ENCODE measurements around the gene SLC48A1. TPM values are rescaled to one million over a fixed set of nuclear protein-coding genes. Genes with fewer than 3 reads are reported as not detected.

SLC48A1 gene
- total and polyA plus RNA-seq, 4 donors = 6.1 to 15.4 (median 9.3) TPM

DNA sequence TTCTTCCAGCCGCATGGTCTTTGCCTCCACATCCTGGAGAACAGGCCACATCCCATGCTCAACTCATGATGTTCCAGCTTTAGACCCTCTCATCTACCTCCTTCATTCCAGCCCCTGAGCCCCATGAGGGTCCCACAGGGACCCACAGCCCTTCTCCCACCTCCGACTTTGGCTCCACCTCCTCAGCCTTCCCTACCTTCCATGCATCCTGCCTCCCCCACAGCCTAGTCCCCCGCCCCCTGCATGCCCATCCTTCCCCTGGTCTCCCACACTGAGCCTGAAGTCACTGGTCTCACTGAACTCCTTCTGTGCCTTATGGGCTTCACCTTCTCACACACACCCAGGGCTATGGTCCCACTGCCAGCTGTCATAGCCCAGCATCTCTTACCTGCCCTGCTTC, 24.1 kb upstream of the SLC48A1 start:
- 95% methylated on average over 3 of the region's 3 CpGs for WGBS
- Histone ChIP-seq H3K4me1 (ENCODE audit: control insufficient read depth in 4 of 4, insufficient read depth in 4 of 4, low read length in 3 of 4) (no peaks in the 10 kb centered on the region), H3K36me3 (ENCODE audit: control insufficient read depth in 4 of 4, insufficient read depth in 3 of 4, low read depth in 1 of 4, low read length in 3 of 4) (no peaks in the 10 kb centered on the region)

DNA sequence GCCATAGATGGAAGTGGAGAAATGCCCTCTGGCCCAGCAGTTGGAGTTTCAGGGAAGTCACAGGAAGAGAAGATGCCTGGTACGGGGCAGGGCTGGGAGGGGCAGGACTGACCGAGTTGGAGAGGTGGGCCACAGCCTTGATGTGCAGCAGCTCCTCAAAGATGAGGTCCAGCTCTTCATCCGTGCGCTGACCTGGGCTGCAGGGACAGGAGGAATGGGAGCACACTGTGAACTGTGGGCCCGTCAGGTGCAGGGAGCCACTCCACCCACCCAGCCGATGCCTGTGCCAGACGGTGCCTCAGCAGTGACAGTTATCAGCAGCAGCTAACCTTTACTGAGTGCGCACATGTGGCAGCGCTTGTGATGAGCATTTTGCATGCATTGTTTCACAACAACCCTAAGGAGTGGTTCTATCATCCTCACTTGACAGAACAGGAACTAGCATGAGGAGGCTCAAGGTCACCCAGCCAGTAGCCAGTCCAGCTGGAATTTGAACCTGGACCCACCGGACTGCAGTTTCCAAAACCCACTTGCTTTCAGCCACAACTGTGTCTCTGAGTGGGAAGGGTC, 22.7 kb upstream of the SLC48A1 start:
- no peaks in the 10 kb centered on the region for H3K4me1 ChIP-seq (ENCODE audit: control insufficient read depth in 4 of 4, insufficient read depth in 4 of 4, low read length in 3 of 4)
- 82% methylated on average over 10 of the region's 10 CpGs for WGBS
- TF ChIP-seq FOXA2 (IDR thresholded peaks at IDR 0.05) (no peak), SP1 (IDR thresholded peaks at IDR 0.05) (no peak), HNF4A (conservative IDR thresholded peaks at IDR 0.05) (no peak)
- TF ChIP-seq, protein P1, sequence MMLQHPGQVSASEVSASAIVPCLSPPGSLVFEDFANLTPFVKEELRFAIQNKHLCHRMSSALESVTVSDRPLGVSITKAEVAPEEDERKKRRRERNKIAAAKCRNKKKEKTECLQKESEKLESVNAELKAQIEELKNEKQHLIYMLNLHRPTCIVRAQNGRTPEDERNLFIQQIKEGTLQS (IDR thresholded peaks at IDR 0.05) = no peak
- TF ChIP-seq, protein P2, sequence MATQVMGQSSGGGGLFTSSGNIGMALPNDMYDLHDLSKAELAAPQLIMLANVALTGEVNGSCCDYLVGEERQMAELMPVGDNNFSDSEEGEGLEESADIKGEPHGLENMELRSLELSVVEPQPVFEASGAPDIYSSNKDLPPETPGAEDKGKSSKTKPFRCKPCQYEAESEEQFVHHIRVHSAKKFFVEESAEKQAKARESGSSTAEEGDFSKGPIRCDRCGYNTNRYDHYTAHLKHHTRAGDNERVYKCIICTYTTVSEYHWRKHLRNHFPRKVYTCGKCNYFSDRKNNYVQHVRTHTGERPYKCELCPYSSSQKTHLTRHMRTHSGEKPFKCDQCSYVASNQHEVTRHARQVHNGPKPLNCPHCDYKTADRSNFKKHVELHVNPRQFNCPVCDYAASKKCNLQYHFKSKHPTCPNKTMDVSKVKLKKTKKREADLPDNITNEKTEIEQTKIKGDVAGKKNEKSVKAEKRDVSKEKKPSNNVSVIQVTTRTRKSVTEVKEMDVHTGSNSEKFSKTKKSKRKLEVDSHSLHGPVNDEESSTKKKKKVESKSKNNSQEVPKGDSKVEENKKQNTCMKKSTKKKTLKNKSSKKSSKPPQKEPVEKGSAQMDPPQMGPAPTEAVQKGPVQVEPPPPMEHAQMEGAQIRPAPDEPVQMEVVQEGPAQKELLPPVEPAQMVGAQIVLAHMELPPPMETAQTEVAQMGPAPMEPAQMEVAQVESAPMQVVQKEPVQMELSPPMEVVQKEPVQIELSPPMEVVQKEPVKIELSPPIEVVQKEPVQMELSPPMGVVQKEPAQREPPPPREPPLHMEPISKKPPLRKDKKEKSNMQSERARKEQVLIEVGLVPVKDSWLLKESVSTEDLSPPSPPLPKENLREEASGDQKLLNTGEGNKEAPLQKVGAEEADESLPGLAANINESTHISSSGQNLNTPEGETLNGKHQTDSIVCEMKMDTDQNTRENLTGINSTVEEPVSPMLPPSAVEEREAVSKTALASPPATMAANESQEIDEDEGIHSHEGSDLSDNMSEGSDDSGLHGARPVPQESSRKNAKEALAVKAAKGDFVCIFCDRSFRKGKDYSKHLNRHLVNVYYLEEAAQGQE (IDR thresholded peaks at IDR 0.05) = no peak

More for the DNA sequence above, 24.1 kb upstream of the SLC48A1 start:
- Histone ChIP-seq H3K27me3 (ENCODE audit: control insufficient read depth in 4 of 4, insufficient read depth in 4 of 4, low read length in 3 of 4) (no peaks in the 10 kb centered on the region), H3K9ac (ENCODE audit: low read depth in 1 of 2, low read length in 2 of 2) (no peak overlapping the region), H3K27ac (ENCODE audit: low read depth in 1 of 2, low read length in 2 of 2) (no peak overlapping the region), H3K4me3 (ENCODE audit: low read depth in 1 of 3, low read length in 3 of 3) (no peak overlapping the region), H3K9me3 (ENCODE audit: control insufficient read depth in 4 of 4, low read length in 3 of 4) (no peaks in the 10 kb centered on the region)
- no peak for DNase-seq (ENCODE audit: low spot score)
- TF ChIP-seq NR2F2 (IDR thresholded peaks at IDR 0.05) = no peak
- TF ChIP-seq, protein P1 (IDR thresholded peaks at IDR 0.05) = no peak
- TF ChIP-seq YY1 (IDR thresholded peaks at IDR 0.05) = no peak
- TF ChIP-seq, protein P2 (IDR thresholded peaks at IDR 0.05) = no peak
- TF ChIP-seq FOXA1 (IDR thresholded peaks at IDR 0.05) = no peak
- TF ChIP-seq HNF4G (IDR thresholded peaks at IDR 0.05) = no peak
- no peak for TF ChIP-seq RAD21 (IDR thresholded peaks at IDR 0.05)

More for the DNA sequence above, 22.7 kb upstream of the SLC48A1 start:
- Histone ChIP-seq H3K27me3 (ENCODE audit: control insufficient read depth in 4 of 4, insufficient read depth in 4 of 4, low read length in 3 of 4) (no peaks in the 10 kb centered on the region), H3K36me3 (ENCODE audit: control insufficient read depth in 4 of 4, insufficient read depth in 3 of 4, low read depth in 1 of 4, low read length in 3 of 4) (no peaks in the 10 kb centered on the region), H3K4me3 (ENCODE audit: low read depth in 1 of 3, low read length in 3 of 3) (no peak overlapping the region), H3K9me3 (ENCODE audit: control insufficient read depth in 4 of 4, low read length in 3 of 4) (no peaks in the 10 kb centered on the region), H3K9ac (ENCODE audit: low read depth in 1 of 2, low read length in 2 of 2) (no peak overlapping the region), H3K27ac (ENCODE audit: low read depth in 1 of 2, low read length in 2 of 2) (no peak overlapping the region)
- DNase-seq (ENCODE audit: low spot score) = no peak

Measured in liver (tissue), 9 donors.